ENCODE results near the gene CADM3.

DNA sequence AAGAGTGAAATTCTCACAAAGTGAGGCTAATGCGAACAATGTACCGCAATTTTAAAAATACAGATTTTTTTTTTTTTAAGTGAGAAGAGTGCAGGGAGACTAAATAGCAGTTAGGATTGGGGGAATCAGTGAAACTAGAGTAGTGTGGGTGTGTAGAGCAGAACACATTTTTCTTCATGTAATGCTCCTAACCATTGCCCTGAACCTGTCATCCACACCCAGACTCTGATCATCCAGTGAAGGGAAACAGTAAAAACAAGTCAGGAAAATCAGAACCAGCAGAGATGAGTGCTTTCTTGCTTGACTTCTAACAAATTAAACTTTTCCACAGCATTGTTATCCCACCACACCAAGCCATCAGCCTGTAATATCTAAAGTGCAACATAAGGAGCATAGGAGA, 9.1 kb downstream of the CADM3 start:
- TF ChIP-seq, protein P1, sequence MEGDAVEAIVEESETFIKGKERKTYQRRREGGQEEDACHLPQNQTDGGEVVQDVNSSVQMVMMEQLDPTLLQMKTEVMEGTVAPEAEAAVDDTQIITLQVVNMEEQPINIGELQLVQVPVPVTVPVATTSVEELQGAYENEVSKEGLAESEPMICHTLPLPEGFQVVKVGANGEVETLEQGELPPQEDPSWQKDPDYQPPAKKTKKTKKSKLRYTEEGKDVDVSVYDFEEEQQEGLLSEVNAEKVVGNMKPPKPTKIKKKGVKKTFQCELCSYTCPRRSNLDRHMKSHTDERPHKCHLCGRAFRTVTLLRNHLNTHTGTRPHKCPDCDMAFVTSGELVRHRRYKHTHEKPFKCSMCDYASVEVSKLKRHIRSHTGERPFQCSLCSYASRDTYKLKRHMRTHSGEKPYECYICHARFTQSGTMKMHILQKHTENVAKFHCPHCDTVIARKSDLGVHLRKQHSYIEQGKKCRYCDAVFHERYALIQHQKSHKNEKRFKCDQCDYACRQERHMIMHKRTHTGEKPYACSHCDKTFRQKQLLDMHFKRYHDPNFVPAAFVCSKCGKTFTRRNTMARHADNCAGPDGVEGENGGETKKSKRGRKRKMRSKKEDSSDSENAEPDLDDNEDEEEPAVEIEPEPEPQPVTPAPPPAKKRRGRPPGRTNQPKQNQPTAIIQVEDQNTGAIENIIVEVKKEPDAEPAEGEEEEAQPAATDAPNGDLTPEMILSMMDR (IDR thresholded peaks at IDR 0.05): no peak
- TF ChIP-seq EZH2 (IDR thresholded peaks at IDR 0.05; ENCODE audit: borderline replicate concordance, insufficient read depth, low read depth, low read length, poor library complexity, severe bottlenecking): no peak
